K562 (cell line): ENCODE results near the gene COX7A1. TPM values are rescaled to one million over a fixed set of nuclear protein-coding genes. Genes with fewer than 3 reads are reported as not detected.

ENCODE experiments used
- ATAC-seq: fragments of 200-7000 bp; cut with Tn5 transposase; 3 replicates; pipeline ENCODE4 v1.9.1; 2020; ENCODE audit warnings: moderate library complexity
- BruUV-seq: library from RNA; stranded (reverse); fragments of 400-500 nt; replicated peaks from 2 replicates; lab custom pipeline; 2021; lab: Mats Ljungman, UMichigan
- CTCF ChIA-PET: fragments of 300-600 bp; formaldehyde crosslinking; extraction: SDS; loops from one replicate; lab custom pipeline; 2021; ENCODE audit warnings: low intra/inter-chr PET ratio; lab: Yijun Ruan, JAX
- POLR2A ChIA-PET: fragments of 300-600, 350-650 bp; sonication (Branson Sonifier 250); formaldehyde crosslinking; extraction: SDS; loops from one replicate; lab custom pipeline; 2021; ENCODE audit warnings: antibody characterized with exemption, inconsistent platforms; lab: Yijun Ruan, JAX
- DNase-seq, 4 experiments: peaks; one replicate each; pipeline versions ENCODE4 v3.0.0 to v3.0.0-alpha.2; 2011 to 2018; ENCODE audit warnings: low spot score in 3 of 4, mixed read lengths in 3 of 4; ENCODE audit errors: extremely low read depth in 1 of 4
- FAIRE-seq: peaks from 2 replicates; lab custom pipeline; 2011; peaks lifted over from hg19 to GRCh38; lab: Jason Lieb, UNC
- H2AFZ ChIP-seq: 2 replicates; pipeline ENCODE4 v1.6.0; 2011; ENCODE audit warnings: low read depth, low read length, control low read depth, inconsistent platforms
- H3K27ac ChIP-seq: fragments of 200-600 bp; 3 replicates; pipeline ENCODE4 v1.8.0; 2011; ENCODE audit warnings: low read depth, mild to moderate bottlenecking, control low read depth, inconsistent platforms, low read length, moderate library complexity, mixed read lengths; ENCODE audit errors: extremely low read depth
- H3K27me3 ChIP-seq, 2 experiments: fragments of 300-600 bp in 1 of 2; 2 replicates in 1 of 2; 3 replicates in 1 of 2; pipeline versions ENCODE4 v1.6.0 to v1.8.0; 2011; ENCODE audit warnings: inconsistent platforms in 2 of 2, low read length in 2 of 2, mild to moderate bottlenecking in 1 of 2, mixed read lengths in 1 of 2, moderate library complexity in 1 of 2; ENCODE audit not compliant: control insufficient read depth in 2 of 2, insufficient read depth in 2 of 2
- H3K36me3 ChIP-seq: fragments of 300-600 bp; 3 replicates; pipeline ENCODE4 v1.8.0; 2011; ENCODE audit warnings: mild to moderate bottlenecking, low read length, inconsistent platforms; ENCODE audit not compliant: control insufficient read depth, insufficient read depth
- H3K4me1 ChIP-seq, 2 experiments: fragments of 200-600 bp in 1 of 2; replicated peaks in 1 of 2; 2 replicates in 1 of 2; 3 replicates in 1 of 2; pipeline versions ENCODE4 v1.5.1 to v1.8.0; 2011; ENCODE audit warnings: inconsistent platforms in 2 of 2, low read length in 2 of 2, mild to moderate bottlenecking in 1 of 2, mixed read lengths in 1 of 2, moderate library complexity in 1 of 2; ENCODE audit not compliant: control insufficient read depth in 2 of 2, insufficient read depth in 2 of 2
- H3K4me2 ChIP-seq: 2 replicates; pipeline ENCODE4 v1.6.1; 2011; ENCODE audit warnings: low read length, control low read depth, inconsistent platforms, mixed read lengths; ENCODE audit not compliant: insufficient read depth
- H3K4me3 ChIP-seq: fragments of 200-600 bp; sonication (generic), shearing (Covaris generic); 2 replicates; pipeline ENCODE4 v1.5.1; 2016; ENCODE audit warnings: control low read depth, inconsistent platforms
- H3K79me2 ChIP-seq: fragments of 200-600 bp; 3 replicates; pipeline ENCODE4 v1.8.0; 2011; ENCODE audit warnings: low read length, inconsistent platforms; ENCODE audit not compliant: control insufficient read depth, insufficient read depth
- H3K9ac ChIP-seq, 2 experiments: 2 replicates each; pipeline versions ENCODE4 v1.6.0 to v1.6.1; 2011; ENCODE audit warnings: low read depth in 2 of 2, low read length in 2 of 2, control low read depth in 1 of 2, inconsistent platforms in 1 of 2, mild to moderate bottlenecking in 1 of 2, mixed read lengths in 1 of 2; ENCODE audit not compliant: insufficient read depth in 1 of 2
- H3K9me1 ChIP-seq: one replicate; pipeline ENCODE4 v1.6.0; 2011; ENCODE audit warnings: inconsistent platforms, mild to moderate bottlenecking, low read length, moderate library complexity; ENCODE audit not compliant: control insufficient read depth, insufficient read depth
- H3K9me3 ChIP-seq: replicated peaks from 2 replicates; pipeline ENCODE4 v1.5.1; 2011; ENCODE audit warnings: low read depth, low read length, inconsistent platforms; ENCODE audit not compliant: control insufficient read depth, insufficient read depth
- H4K20me1 ChIP-seq: replicated peaks from 2 replicates; pipeline ENCODE4 v1.6.1; 2011; ENCODE audit warnings: low read length, inconsistent platforms, mixed read lengths; ENCODE audit not compliant: control insufficient read depth, insufficient read depth
- NUFIP1 ChIP-seq: fragments of 450-650 bp; IDR thresholded peaks from 2 replicates; pipeline ENCODE4 v1.6.1; 2018; ENCODE audit not compliant: partially characterized antibody
- PCBP1 ChIP-seq: fragments of 200-400 bp; formaldehyde crosslinking; IDR thresholded peaks from 2 replicates; pipeline ENCODE4 v1.6.1; 2018; ENCODE audit warnings: mild to moderate bottlenecking, low read depth, low read length; ENCODE audit not compliant: poor library complexity, severe bottlenecking
- RBM22 ChIP-seq: fragments of 200-400 bp; formaldehyde crosslinking; IDR thresholded peaks from 2 replicates; pipeline ENCODE4 v1.6.1; 2018; ENCODE audit warnings: low read length, low read depth; ENCODE audit not compliant: poor library complexity, severe bottlenecking
- TCF3 ChIP-seq: sonication (generic); formaldehyde crosslinking; IDR thresholded peaks from 2 replicates; pipeline ENCODE4 v1.4.0; 2020; ENCODE audit warnings: mild to moderate bottlenecking, missing genetic modification reagents
- ZBTB1 ChIP-seq: sonication (generic); formaldehyde crosslinking; IDR thresholded peaks from 2 replicates; pipeline ENCODE4 v1.8.1; 2023; ENCODE audit warnings: missing genetic modification reagents, low read depth, mild to moderate bottlenecking, borderline replicate concordance
- ZNF124 ChIP-seq: sonication (generic); formaldehyde crosslinking; IDR thresholded peaks from 2 replicates; pipeline ENCODE4 v1.8.1; 2022; ENCODE audit warnings: missing genetic modification reagents
- ZNF165 ChIP-seq: fragments of 250-450 bp; sonication (Bioruptor Pico); IDR thresholded peaks from 2 replicates; pipeline ENCODE4 v1.4.0; 2020; ENCODE audit warnings: borderline replicate concordance
- WGBS: fragments of 100-300 bp; shearing (Covaris generic); methylation state at CpG from one replicate; pipeline ENCODE4 v1.1.6; 2016; ENCODE audit warnings: low coverage, mixed read lengths; ENCODE audit not compliant: insufficient coverage; ENCODE audit errors: missing lambda C conversion rate; 5-methylcytosine and 5-hydroxymethylcytosine counted together
- in situ Hi-C: fragments of 300-500 bp; cut with MboI; formaldehyde crosslinking; loops from 4 replicates; pipeline ENCODE4 v1.15.0; 2018; ENCODE audit warnings: inconsistent platforms, mixed read lengths
- intact Hi-C: fragments of 100-400 bp; cut with micrococcal nuclease; formaldehyde crosslinking; loops from 2 replicates; pipeline ENCODE4 v1.14.2; 2022
- polyA plus RNA-seq, 8 experiments: library from polyadenylated mRNA; depleted of rRNA in 4 of 8; stranded (reverse) in 5 of 8; unstranded in 3 of 8; fragments of >200 nt; fragmentation: Nextera tagmentation in 2 of 8; fragmentation: Illumina TruSeq in 1 of 8; extraction: Ambion mirVana in 2 of 8; extraction: Trizol in 1 of 8; gene quantifications; 2 replicates each; pipeline versions ENCODE4 v1.2.1 to v1.2.3, GENCODE V29; 2011 to 2014; ENCODE audit warnings: inconsistent platforms in 1 of 8, missing spikeins in 1 of 8
- total RNA-seq, 7 experiments: library from RNA; depleted of rRNA in 6 of 7; stranded (reverse); fragments of >200 nt in 6 of 7; fragmentation: Illumina TruSeq in 2 of 7; extraction: Trizol in 2 of 7; gene quantifications; 2 replicates each; pipeline versions ENCODE4 v1.2.1 to v1.2.3, GENCODE V29; 2011 to 2021; ENCODE audit warnings: low replicate concordance in 1 of 7
- TF ChIP-seq, protein P1 (sequence below): sonication (generic); formaldehyde crosslinking; IDR thresholded peaks from 2 replicates; pipeline ENCODE4 v1.8.0; 2023; ENCODE audit warnings: mild to moderate bottlenecking, missing genetic modification reagents

Gene COX7A1
- total and polyA plus RNA-seq, 9 of the 15 experiments (the other 6 are each of a cell fraction or from before 2014, with no cell fraction given), result 0.08 TPM; not detected in 8

- no peak for TF ChIP-seq ZNF124
- TF ChIP-seq TCF3 (CRISPR knock-in tag), result no peak
- TF ChIP-seq, protein P1, sequence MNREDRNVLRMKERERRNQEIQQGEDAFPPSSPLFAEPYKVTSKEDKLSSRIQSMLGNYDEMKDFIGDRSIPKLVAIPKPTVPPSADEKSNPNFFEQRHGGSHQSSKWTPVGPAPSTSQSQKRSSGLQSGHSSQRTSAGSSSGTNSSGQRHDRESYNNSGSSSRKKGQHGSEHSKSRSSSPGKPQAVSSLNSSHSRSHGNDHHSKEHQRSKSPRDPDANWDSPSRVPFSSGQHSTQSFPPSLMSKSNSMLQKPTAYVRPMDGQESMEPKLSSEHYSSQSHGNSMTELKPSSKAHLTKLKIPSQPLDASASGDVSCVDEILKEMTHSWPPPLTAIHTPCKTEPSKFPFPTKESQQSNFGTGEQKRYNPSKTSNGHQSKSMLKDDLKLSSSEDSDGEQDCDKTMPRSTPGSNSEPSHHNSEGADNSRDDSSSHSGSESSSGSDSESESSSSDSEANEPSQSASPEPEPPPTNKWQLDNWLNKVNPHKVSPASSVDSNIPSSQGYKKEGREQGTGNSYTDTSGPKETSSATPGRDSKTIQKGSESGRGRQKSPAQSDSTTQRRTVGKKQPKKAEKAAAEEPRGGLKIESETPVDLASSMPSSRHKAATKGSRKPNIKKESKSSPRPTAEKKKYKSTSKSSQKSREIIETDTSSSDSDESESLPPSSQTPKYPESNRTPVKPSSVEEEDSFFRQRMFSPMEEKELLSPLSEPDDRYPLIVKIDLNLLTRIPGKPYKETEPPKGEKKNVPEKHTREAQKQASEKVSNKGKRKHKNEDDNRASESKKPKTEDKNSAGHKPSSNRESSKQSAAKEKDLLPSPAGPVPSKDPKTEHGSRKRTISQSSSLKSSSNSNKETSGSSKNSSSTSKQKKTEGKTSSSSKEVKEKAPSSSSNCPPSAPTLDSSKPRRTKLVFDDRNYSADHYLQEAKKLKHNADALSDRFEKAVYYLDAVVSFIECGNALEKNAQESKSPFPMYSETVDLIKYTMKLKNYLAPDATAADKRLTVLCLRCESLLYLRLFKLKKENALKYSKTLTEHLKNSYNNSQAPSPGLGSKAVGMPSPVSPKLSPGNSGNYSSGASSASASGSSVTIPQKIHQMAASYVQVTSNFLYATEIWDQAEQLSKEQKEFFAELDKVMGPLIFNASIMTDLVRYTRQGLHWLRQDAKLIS (CRISPR knock-in tag), result no peak
Measured at GRCh38 chr19:36103040-36103626, 49.1 kb downstream of the COX7A1 start (continued).

DNA sequence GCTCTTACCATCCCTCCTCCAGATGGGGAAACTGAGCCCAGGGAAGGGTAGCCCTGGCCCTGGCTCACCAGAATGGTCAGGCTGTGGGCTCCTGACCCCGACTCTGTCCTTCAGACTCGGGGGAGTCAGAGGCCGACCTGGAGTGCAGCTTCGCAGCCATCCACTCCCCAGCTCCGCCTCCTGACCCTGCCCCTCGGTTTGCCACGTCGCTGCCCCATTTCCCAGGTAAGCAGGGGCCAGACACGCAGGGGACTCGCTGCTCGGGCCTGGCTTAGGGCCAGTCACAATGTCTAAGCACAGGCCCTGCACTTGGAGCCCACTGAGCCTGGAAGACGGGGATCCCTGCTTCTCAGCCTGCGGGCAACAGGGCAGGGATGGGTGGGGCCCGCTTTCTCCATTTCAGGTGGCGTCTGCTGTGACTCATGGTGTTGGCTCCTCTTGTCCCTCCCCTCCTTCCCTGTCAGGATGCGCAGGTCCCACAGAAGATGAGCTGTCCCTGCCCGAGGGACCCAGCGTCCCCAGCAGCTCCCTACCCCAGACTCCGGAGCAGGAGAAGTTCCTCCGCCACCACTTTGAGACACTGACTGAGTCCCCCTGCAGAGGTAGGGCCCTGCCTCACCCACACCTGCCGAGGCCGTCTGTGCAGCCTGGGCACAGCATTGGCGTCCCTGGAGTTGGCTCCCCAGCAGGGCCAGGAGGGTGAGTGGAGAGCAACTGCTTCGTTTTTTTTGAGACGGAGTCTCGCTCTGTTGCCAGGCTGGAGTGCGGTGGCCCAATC lies 50.5 kb downstream of the COX7A1 start:
- FAIRE-seq (no peak), DNase-seq (no peak), ATAC-seq (no peak)
- Histone ChIP-seq H3K4me1 (peaks cover 15 to 54% of the 10 kb centered on the region in 2 experiments; a peak in 4 of 5 replicates), H3K4me2 (no peak overlapping the region), H3K4me3 (no peak overlapping the region), H3K9ac (no peak overlapping the region; a peak in 1 of 4 replicates), H3K36me3 (peaks cover 93% of the 10 kb centered on the region), H3K9me1 (peaks cover 6% of the 10 kb centered on the region), H3K27me3 (no peaks in the 10 kb centered on the region), H4K20me1 (no peaks in the 10 kb centered on the region), H3K79me2 (no peaks in the 10 kb centered on the region), H3K27ac (no peak overlapping the region), H2AFZ (no peak overlapping the region), H3K9me3 (no peaks in the 10 kb centered on the region)
- BruUV-seq, result no TSS peak
- TF ChIP-seq PCBP1 (no peak), ZNF165 (CRISPR knock-in tag) (no peak), NUFIP1 (no peak), RBM22 (peak; percentile 27), ZBTB1 (CRISPR knock-in tag) (no peak)
- intact Hi-C loops (no loop called here), in situ Hi-C loops (no loop called here)
- 84% methylated on average over 16 of the region's 27 CpGs for WGBS
- CTCF ChIA-PET, result no interaction called here
- POLR2A ChIA-PET, result interaction anchor here (0.8 to 1.1 kb wide), 3 partner anchors 9 to 15 kb away, joined by 3 read pairs; partner anchors contain the start of gene OVOL3
